GM18951 (cell line): ENCODE results near the gene CAMSAP2.

Source experiments
- POLR2A ChIP-seq: IDR thresholded peaks from 4 replicates; pipeline ENCODE4 v1.6.1; 2011; ENCODE audit warnings: mild to moderate bottlenecking; ENCODE audit not compliant: insufficient read length, insufficient read depth; ENCODE audit errors: extremely low read depth
- in situ Hi-C: fragments of 300-500 bp; cut with MboI; formaldehyde crosslinking; loops from one replicate; pipeline ENCODE4 v1.12.0; 2022; ENCODE audit warnings: low sequenced_read_pairs, mixed read lengths, inconsistent platforms; ENCODE audit not compliant: unreplicated experiment

The CAMSAP2 gene

DNA sequence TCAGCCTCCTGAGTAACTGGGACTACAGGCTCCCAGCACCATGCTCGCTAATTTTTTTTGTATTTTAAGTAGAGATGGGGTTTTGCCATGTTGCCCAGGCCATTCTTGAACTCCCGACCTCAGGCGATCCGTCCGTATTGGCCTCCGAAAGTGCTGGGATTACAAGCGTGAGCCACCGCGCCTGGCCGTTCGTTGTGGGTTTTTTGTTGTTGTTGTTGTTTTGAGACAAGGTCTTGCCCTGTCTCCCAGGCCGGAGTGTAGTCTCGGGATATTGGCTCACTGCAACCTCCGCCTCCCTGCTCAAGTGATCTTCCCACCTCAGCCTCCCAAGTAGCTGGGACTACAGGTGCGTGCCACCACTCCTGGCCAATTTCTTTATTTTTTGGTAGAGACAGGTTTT, 151.3 kb downstream of the CAMSAP2 start:
- TF ChIP-seq POLR2A: no peak
- in situ Hi-C loops: no loop called here

DNA sequence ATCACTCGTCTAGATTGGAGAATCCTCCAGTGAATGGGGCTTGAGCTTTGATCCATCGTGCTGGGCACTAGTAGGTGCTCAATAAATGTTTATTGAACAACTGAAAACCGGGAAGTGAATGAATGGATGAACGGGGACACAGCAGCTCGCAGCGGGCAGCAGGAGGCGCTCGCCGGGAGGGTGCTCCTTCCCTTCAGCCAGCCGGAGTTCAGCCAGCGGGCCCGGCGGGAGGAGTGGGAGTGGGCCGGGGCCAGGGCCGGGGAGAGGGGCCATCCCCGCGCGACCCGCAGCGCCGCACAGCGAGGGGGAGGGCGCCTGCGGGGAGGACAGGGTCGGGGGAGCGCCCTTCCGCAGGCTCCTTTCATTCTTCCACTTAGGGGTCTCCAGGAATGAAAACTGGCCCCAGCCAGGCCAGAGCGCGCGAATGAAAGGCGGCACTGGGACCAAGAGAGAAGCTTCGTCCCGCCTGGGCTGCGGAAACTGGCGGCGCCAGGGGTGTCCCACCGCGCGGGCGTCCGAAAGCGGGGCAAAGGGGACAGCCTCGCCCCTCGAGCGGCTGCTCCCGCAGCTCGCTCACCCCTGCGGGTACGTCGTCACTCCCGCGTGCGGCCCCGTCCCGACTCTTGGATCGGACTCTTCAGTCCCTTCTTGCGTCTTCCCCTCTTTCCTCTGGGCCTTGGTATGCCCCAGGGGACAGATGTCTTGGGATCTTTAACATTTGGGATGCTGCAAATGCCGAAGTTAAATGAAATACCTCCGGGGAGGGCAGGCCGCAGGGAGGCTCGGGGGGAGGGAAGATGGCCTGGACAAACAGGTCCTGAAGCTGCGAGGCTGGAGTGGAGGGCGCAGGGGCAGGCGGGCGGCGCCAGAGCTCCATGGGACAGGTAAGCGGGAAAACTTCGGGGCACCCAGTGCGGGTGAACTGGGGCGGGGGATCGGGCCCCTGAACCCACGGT, 152.4 kb downstream of the CAMSAP2 start:
- in situ Hi-C loops: no loop called here

DNA sequence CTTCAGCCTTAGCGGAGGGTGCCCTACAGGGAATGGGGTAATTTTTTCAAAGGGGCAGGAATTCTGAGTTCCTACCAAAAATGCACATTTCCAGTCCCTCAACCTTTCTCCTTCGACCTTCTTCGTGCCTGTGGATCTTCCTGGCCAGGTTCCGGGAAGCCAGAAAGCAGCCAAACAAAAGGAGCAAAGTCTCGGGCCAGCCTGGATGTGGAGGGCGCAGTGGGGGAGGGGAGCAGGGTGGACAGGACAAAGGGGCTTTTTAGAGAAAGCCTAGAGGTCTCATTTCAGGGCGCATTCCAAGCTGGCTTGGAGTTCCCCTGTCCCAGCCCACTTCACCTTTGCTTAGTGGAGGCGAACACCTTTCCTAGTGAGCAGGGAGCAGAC, 153.1 kb downstream of the CAMSAP2 start:
- no peak for TF ChIP-seq POLR2A
- in situ Hi-C loops: no loop called here

More for the DNA sequence above, 152.4 kb downstream of the CAMSAP2 start:
- peak; percentile 57 for TF ChIP-seq POLR2A

DNA sequence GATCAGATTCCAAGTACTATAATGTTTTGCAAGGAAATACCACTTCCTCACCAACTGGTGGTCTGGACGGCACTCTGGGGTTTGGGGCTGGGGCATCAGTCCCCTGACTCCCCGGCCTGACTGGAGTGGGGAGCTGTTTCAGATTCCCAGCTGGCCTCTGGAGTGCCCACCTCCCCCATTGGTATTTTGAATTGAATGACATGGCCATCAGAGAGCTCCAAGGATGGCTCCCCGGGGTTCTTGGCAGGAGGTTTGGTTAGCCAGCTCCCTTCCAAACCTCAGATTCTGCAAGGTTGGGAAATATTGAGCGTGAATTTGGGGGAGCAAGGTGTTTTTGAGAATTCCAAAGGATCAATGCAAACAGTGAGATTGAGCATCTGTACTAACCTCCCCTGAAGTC, 153.9 kb downstream of the CAMSAP2 start:
- in situ Hi-C loops: no loop called here
- no peak for TF ChIP-seq POLR2A

DNA sequence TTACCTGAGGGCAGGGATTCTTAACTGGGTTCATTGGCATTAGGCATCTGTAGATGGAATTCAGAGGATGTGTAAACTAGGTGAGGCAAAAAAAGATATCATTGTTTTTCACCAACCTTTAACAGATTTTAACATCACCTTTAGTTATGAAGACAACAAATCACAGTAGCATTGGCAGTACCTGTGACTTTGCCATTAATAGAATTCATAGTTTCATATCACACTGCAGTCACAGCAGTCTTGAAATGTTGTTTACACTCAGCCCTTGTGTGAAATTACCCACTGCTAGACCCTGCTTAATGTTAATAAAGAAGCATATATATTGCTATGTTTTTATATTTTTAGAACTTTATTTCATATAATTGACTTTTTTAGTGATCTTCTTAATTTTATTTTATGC, 154.3 kb downstream of the CAMSAP2 start:
- TF ChIP-seq POLR2A: no peak
- in situ Hi-C loops: no loop called here

DNA sequence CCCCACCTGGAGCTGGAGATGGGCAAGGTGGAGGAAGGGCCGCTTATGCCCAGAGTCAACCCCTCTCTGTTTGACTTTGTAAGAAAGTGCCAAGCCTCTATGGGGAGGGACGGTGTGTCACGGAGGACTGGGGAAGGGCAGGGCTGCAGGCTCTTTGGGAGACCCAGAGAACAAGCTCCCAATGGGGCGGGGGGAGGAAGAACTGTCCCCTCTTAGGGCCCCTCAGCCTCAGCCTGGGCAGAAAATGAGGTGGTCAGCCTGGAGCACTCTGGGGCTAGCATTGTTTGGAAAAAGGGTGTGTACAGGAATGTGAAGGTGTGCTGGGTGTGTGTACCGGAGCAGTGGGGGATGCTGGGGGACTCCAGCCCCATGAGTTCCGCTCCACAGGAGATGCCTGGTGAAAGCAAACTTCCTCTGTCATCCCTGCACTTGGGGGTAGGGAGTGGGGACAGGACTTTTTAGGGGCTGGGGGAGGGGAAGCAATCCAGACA, 154.8 kb downstream of the CAMSAP2 start:
- no peak for TF ChIP-seq POLR2A
- in situ Hi-C loops: no loop called here

DNA sequence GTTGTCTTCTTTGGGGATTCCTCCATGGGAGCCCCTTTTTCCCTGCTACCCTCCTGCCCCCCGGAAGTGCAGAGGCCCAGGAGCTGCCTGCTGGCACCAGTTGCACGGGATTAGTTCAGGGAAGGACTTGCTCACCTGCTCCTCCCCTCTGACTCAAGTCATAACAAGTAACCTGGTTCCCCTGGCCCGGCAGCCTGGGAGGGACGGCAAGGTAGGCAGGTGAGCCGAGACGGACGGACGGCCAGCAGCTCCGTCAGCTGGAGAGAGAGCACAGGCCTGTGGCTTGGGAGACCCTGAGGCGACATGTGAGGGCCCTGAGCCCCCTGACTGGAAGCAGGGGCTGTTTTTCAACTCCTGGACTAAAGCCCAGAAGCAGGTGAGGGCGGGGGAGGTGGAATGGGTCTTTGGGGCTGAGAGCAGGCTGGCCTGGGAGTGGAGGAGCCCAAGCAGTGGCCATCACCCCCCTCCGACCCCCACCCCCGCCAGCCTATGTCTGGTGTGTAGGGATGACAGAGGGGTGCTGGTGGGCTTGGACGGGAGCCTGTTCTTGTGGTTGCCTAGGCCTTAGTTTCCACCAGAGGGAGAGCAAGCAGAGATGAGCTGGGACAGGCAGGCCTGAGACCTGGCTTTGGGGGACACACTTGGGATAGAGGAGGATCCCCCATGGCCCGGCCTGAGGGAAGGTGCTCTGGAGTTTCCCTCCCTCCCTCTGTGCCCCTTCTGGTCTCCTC, 156.2 kb downstream of the CAMSAP2 start, which contains the start of gene INAVA:
INAVA (plus strand) TSS at position 189 of the 731 bp plus-strand sequence. CDS start 3,501 bp downstream, outside the sequence.
- TF ChIP-seq POLR2A: no peak
- in situ Hi-C loops: no loop called here

DNA sequence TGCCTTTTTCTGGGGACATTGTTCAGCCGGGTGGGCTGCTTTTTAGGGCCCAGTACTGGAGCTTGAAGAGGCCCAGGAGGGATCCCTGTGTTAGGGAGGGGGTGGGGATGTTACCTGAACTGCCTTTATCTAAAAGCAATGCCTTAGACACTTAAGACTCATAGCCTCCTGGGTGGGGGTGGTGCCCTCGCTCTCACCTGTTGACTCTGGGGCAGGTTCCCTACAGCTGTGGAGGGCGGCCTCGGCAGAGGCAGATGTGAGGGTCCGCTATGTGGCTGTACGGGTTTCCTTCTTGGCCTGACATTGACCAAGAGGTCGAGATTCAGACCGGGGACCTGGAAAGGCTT, 156.7 kb downstream of the CAMSAP2 start:
- in situ Hi-C loops: no loop called here
- TF ChIP-seq POLR2A: no peak

DNA sequence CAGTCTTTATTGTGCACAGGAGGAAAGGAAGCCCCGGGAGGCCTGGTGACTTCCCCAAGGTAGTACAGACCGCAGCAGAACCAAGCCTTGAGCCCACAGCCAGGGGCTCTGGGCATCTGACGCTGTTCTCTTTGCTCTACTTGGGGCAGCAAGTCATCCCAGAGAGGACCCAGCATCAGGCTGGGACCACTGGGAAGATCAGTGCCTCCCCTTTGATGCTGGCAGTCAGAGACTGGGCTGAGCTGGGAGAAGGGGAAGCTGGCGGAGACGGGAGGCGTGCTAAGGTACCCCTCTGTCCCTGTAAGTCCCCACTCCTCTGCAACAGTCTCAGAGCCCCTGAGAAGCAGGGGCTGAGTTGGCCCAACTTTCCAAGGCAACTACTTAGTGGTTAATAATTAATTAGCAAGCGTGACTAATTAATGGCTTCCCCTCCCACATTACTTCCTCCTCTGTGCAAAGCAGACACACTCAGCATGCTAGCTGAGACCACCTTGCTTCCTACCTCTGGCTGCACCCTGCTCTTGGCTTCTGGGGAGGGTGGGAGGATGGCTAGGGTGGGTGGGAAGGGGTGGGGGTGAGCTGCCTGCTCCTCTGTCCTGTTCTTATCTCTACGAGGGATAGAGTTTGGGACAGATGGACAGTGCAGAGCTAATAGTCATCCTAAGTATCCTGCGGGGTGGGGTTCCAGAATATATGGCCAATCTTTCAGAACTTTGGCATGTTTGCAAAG, 157.3 kb downstream of the CAMSAP2 start:
- TF ChIP-seq POLR2A: peak; percentile 42
- in situ Hi-C loops: no loop called here

DNA sequence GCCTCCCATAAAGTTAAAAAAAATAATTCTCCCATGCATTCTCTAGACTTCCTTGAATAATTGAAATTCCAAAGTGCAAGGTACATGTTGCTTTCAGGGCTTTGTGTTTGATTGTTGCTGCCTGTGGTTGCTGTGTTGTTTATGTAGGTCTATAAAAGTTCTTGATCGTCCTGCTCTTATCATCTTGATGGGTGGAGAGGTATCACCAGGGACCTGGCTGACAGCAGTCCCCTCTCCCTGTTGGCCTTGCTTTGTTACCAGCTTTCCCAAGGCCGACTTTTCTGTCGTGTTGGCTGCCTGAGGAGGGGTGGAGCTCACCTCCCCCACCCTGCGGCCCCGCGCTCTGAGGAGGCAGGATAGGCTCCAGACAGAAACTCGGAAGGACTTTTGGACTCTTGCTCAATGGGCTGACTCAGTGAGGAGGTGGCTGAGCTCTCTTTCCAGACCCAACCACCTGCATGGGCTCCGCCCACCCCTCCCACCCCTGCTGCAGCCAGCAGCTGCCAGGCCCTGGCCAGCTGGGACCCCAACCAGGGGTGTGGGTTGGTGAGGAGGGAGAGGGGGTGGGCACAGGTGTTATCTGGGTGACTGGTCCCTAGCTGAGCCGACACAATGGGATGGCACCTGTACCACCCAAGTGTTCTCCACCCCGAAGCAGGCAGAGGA, 158.0 kb downstream of the CAMSAP2 start:
- in situ Hi-C loops: no loop called here
- no peak for TF ChIP-seq POLR2A

DNA sequence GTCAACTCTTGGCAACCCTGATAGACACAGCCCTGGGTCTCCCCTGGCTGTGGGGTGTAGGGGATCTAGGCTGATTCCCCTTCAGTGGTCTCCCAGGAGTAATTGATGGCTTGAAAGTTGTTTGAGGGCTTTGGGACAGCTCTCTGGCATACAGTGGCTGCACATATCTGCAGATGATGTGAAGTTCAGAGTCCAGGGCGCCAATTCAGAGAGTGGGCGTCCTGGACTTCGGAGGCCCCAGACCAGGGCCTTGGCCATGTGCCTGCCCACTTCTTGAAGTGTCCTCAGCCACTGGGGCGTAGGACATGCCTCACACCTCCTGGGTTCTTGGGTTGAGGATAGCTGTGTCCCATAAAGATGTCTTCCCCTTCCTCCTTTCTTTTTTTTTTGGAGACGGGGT, 158.6 kb downstream of the CAMSAP2 start:
- no peak for TF ChIP-seq POLR2A

DNA sequence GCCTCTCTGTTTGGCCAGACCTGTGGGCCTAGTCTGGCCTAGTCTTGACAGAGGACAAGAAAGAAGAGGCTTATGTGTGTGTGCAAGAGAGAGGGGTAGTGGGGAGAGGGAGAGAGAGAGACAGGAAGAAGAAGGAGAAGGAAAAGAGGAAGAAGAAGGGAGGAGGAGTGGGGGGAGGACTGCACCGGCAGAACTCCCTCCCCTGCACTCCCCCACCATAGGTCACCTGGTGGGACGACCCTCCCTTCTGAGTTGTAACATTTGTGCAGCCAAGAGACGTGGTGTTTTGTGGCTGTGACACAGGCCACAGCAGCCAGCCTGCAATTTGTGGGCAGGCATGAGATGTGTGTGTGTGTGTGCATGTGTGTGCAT, 160.3 kb downstream of the CAMSAP2 start:
- TF ChIP-seq POLR2A: no peak
- in situ Hi-C loops: no loop called here

More for the DNA sequence above, 158.6 kb downstream of the CAMSAP2 start:
- in situ Hi-C loops: no loop called here
